DND-41 (cell line): ENCODE data around the gene REG1A.

ENCODE experiments used
- ATAC-seq: fragments of 200-7000 bp; cut with Tn5 transposase; 3 replicates; pipeline ENCODE4 v1.9.1; 2021; ENCODE audit warnings: low read depth; ENCODE audit not compliant: insufficient read depth
- DNase-seq: peaks from one replicate; pipeline ENCODE4 v3.0.0-alpha.2; 2020
- H2AFZ ChIP-seq: 2 replicates; pipeline ENCODE4 v1.6.0; 2012; ENCODE audit warnings: low read depth, low read length
- H3K27ac ChIP-seq: 2 replicates; pipeline ENCODE4 v1.5.1; 2012; ENCODE audit warnings: low read length, inconsistent platforms
- H3K27me3 ChIP-seq: fragments of 200-600 bp; sonication (generic); 2 replicates; pipeline ENCODE4 v1.6.0; 2012; ENCODE audit warnings: low read length, mild to moderate bottlenecking, inconsistent platforms; ENCODE audit not compliant: insufficient read depth, poor library complexity
- H3K36me3 ChIP-seq: 2 replicates; pipeline ENCODE4 v1.5.1; 2012; ENCODE audit warnings: low read length, inconsistent platforms; ENCODE audit not compliant: insufficient read depth
- H3K4me1 ChIP-seq: 2 replicates; pipeline ENCODE4 v1.5.1; 2012; ENCODE audit warnings: mild to moderate bottlenecking, low read length; ENCODE audit not compliant: insufficient read depth
- H3K4me2 ChIP-seq: 2 replicates; pipeline ENCODE4 v1.6.0; 2012; ENCODE audit warnings: mild to moderate bottlenecking, moderate library complexity, low read length, inconsistent platforms; ENCODE audit not compliant: insufficient read depth
- H3K4me3 ChIP-seq, 2 experiments: fragments of 200-600 bp in 1 of 2; shearing (Covaris generic) in 1 of 2; 2 replicates each; pipeline ENCODE4 v1.5.1; 2012 to 2016; ENCODE audit warnings: inconsistent platforms in 2 of 2, low read length in 2 of 2, mild to moderate bottlenecking in 2 of 2, low read depth in 1 of 2, moderate library complexity in 1 of 2
- H3K79me2 ChIP-seq: 2 replicates; pipeline ENCODE4 v1.6.0; 2012; ENCODE audit warnings: low read length, inconsistent platforms; ENCODE audit not compliant: insufficient read depth
- H3K9ac ChIP-seq: 2 replicates; pipeline ENCODE4 v1.6.0; 2012; ENCODE audit warnings: low read depth, mild to moderate bottlenecking, inconsistent platforms, low read length, moderate library complexity
- H3K9me3 ChIP-seq: 2 replicates; pipeline ENCODE4 v1.5.1; 2012; ENCODE audit warnings: low read length, moderate library complexity, mild to moderate bottlenecking, inconsistent platforms; ENCODE audit not compliant: insufficient read depth, severe bottlenecking
- H4K20me1 ChIP-seq: 2 replicates; pipeline ENCODE4 v1.6.0; 2012; ENCODE audit warnings: low read length; ENCODE audit not compliant: insufficient read depth
- EZH2 ChIP-seq: IDR thresholded peaks from 3 replicates; pipeline ENCODE4 v1.6.1; 2012; ENCODE audit warnings: borderline replicate concordance, low read depth, mild to moderate bottlenecking, moderate library complexity, low read length, inconsistent platforms; ENCODE audit not compliant: severe bottlenecking
- TF ChIP-seq, protein P1 (sequence below): IDR thresholded peaks from 2 replicates; pipeline ENCODE4 v1.5.1; 2012; ENCODE audit warnings: borderline replicate concordance, low read length, moderate library complexity, mild to moderate bottlenecking; ENCODE audit not compliant: poor library complexity, severe bottlenecking; ENCODE audit errors: extremely low read depth

The REG1A gene

GRCh38 chr2:79097843-79098242 lies 22.4 kb upstream of the REG1A start:
- H4K20me1 ChIP-seq, result no peaks in the 10 kb centered on the region

GRCh38 chr2:79099140-79099686 lies 21.1 kb upstream of the REG1A start:
- no peak overlapping the region for H3K4me2 ChIP-seq
- H3K4me3 ChIP-seq, result no peak overlapping the region
- no peaks in the 10 kb centered on the region for H3K36me3 ChIP-seq
- no peaks in the 10 kb centered on the region for H3K9me3 ChIP-seq
- H4K20me1 ChIP-seq, result no peaks in the 10 kb centered on the region
- DNase-seq (no peak), ATAC-seq (no peak)
- no peak overlapping the region for H3K9ac ChIP-seq
- H3K27ac ChIP-seq, result no peak overlapping the region
- no peaks in the 10 kb centered on the region for H3K79me2 ChIP-seq
- H2AFZ ChIP-seq, result no peak overlapping the region
- TF ChIP-seq EZH2, result no peak
- TF ChIP-seq, protein P1, sequence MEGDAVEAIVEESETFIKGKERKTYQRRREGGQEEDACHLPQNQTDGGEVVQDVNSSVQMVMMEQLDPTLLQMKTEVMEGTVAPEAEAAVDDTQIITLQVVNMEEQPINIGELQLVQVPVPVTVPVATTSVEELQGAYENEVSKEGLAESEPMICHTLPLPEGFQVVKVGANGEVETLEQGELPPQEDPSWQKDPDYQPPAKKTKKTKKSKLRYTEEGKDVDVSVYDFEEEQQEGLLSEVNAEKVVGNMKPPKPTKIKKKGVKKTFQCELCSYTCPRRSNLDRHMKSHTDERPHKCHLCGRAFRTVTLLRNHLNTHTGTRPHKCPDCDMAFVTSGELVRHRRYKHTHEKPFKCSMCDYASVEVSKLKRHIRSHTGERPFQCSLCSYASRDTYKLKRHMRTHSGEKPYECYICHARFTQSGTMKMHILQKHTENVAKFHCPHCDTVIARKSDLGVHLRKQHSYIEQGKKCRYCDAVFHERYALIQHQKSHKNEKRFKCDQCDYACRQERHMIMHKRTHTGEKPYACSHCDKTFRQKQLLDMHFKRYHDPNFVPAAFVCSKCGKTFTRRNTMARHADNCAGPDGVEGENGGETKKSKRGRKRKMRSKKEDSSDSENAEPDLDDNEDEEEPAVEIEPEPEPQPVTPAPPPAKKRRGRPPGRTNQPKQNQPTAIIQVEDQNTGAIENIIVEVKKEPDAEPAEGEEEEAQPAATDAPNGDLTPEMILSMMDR, result no peak
- no peaks in the 10 kb centered on the region for H3K4me1 ChIP-seq
- no peaks in the 10 kb centered on the region for H3K27me3 ChIP-seq

More at GRCh38 chr2:79097843-79098242, 22.4 kb upstream of the REG1A start:
- H3K27ac ChIP-seq, result no peak overlapping the region
- H2AFZ ChIP-seq, result no peak overlapping the region; the same call in 1 of the 2 replicates
- ATAC-seq (no peak), DNase-seq (no peak)
- TF ChIP-seq EZH2, result no peak
- TF ChIP-seq, protein P1, result no peak
- no peak overlapping the region for H3K4me3 ChIP-seq
- H3K36me3 ChIP-seq, result no peaks in the 10 kb centered on the region
- no peak overlapping the region for H3K4me2 ChIP-seq
- no peaks in the 10 kb centered on the region for H3K9me3 ChIP-seq
- H3K9ac ChIP-seq, result no peak overlapping the region
- H3K4me1 ChIP-seq, result no peaks in the 10 kb centered on the region
- no peaks in the 10 kb centered on the region for H3K27me3 ChIP-seq
- no peaks in the 10 kb centered on the region for H3K79me2 ChIP-seq

- H2AFZ ChIP-seq, result no peak overlapping the region
- H3K4me1 ChIP-seq, result no peaks in the 10 kb centered on the region
- no peaks in the 10 kb centered on the region for H3K79me2 ChIP-seq
- no peaks in the 10 kb centered on the region for H3K9me3 ChIP-seq
- no peaks in the 10 kb centered on the region for H4K20me1 ChIP-seq
- H3K4me3 ChIP-seq, result no peak overlapping the region
- ATAC-seq (no peak), DNase-seq (no peak)
- no peaks in the 10 kb centered on the region for H3K36me3 ChIP-seq
- no peak overlapping the region for H3K9ac ChIP-seq
- no peak overlapping the region for H3K4me2 ChIP-seq
- H3K27me3 ChIP-seq, result no peaks in the 10 kb centered on the region
- H3K27ac ChIP-seq, result no peak overlapping the region
- TF ChIP-seq, protein P1, result no peak
- TF ChIP-seq EZH2, result no peak
Observed at GRCh38 chr2:79100285-79100684, 20.0 kb upstream of the REG1A start.

DNA sequence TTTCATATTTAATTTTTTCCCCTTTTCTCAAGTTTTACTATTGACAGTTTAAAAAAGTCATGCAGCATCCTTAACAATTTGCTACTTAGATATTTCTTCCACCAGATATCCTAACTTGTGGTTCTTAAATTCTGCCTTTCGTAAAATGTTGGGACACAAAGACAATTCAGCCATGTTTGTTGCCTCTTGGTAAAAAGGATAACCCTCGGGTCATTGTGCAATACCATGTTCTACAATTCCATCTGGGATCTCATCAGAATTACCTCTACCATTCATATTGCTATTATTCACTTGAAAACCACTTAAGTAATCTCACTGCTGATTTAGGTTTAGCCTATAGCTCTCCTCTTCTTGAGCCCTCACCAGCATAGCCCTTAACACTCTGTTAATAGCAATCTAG lies 19.3 kb upstream of the REG1A start:
- TF ChIP-seq, protein P1, result no peak
- TF ChIP-seq EZH2, result no peak
- ATAC-seq, result no peak
- H3K9me3 ChIP-seq, result no peaks in the 10 kb centered on the region
- H3K36me3 ChIP-seq, result no peaks in the 10 kb centered on the region
- no peaks in the 10 kb centered on the region for H3K27me3 ChIP-seq
- no peaks in the 10 kb centered on the region for H3K79me2 ChIP-seq
- no peak overlapping the region for H2AFZ ChIP-seq
- DNase-seq, result no peak
- H3K4me3 ChIP-seq, result no peak overlapping the region
- no peak overlapping the region for H3K4me2 ChIP-seq
- H3K9ac ChIP-seq, result no peak overlapping the region
- no peaks in the 10 kb centered on the region for H4K20me1 ChIP-seq
- no peak overlapping the region for H3K27ac ChIP-seq
- H3K4me1 ChIP-seq, result no peaks in the 10 kb centered on the region
